Tibial artery (tissue), 4 donors: ENCODE measurements around the gene KIF15.

ENCODE experiments used
- DNase-seq, 2 donors: peaks; one replicate each; pipeline ENCODE4 v3.0.0-alpha.2; 2019
- H3K27ac ChIP-seq, 2 donors: fragments of 200-600 bp; sonication (generic) in 1 of 2; 1 replicate in 1 of 2; 2 replicates in 1 of 2; pipeline ENCODE4 v1.5.1; 2018 to 2019; ENCODE audit warnings: mild to moderate bottlenecking in 1 of 2
- H3K27me3 ChIP-seq, 2 donors: fragments of 200-600 bp; sonication (generic) in 1 of 2; one replicate each; pipeline versions ENCODE4 v1.5.1 to v1.6.0; 2016 to 2019
- H3K36me3 ChIP-seq, 3 donors: fragments of 200-600 bp; sonication (generic) in 2 of 3; one replicate each; pipeline ENCODE4 v1.5.1; 2016 to 2019; ENCODE audit warnings: mild to moderate bottlenecking in 2 of 3
- H3K4me1 ChIP-seq, 4 donors: fragments of 200-600 bp; sonication (generic) in 2 of 4; 1 replicate in 3 of 4; 2 replicates in 1 of 4; pipeline ENCODE4 v1.5.1; 2016 to 2019
- H3K4me3 ChIP-seq, 2 donors: fragments of 200-600 bp; sonication (generic) in 1 of 2; 1 replicate in 1 of 2; 2 replicates in 1 of 2; pipeline ENCODE4 v1.5.1; 2018 to 2019; ENCODE audit warnings: mild to moderate bottlenecking in 2 of 2
- H3K9me3 ChIP-seq, 3 donors: fragments of 200-600 bp; sonication (generic) in 1 of 3; one replicate each; pipeline ENCODE4 v1.5.1; 2016 to 2019
- CTCF ChIP-seq, 2 experiments: fragments of 200-600 bp in 1 of 2; fragments of 450-650 bp in 1 of 2; IDR thresholded peaks; one replicate each; pipeline ENCODE4 v1.5.1; 2017 to 2019; ENCODE audit warnings: antibody characterized with exemption in 2 of 2, mild to moderate bottlenecking in 1 of 2, moderate library complexity in 1 of 2
- intact Hi-C: fragments of 100-400 bp; cut with DNase I; formaldehyde crosslinking; loops from one replicate; pipeline ENCODE4 v1.15.0; 2023; ENCODE audit warnings: low total_unique reads

Gene KIF15

GRCh38 chr3:44827196-44827595 is 65.6 kb downstream of the KIF15 start:
- no peaks in the 10 kb centered on the region for H3K9me3 ChIP-seq
- no peaks in the 10 kb centered on the region for H3K27me3 ChIP-seq
- TF ChIP-seq CTCF (IDR thresholded peaks at IDR 0.05): no peak
- no peaks in the 10 kb centered on the region for H3K4me1 ChIP-seq
- H3K27ac ChIP-seq: no peak overlapping the region
- intact Hi-C loops: no loop called here
- no peak for DNase-seq
- no peaks in the 10 kb centered on the region for H3K36me3 ChIP-seq
- H3K4me3 ChIP-seq: no peak overlapping the region

- no peak for DNase-seq
- no peaks in the 10 kb centered on the region for H3K9me3 ChIP-seq
- no peaks in the 10 kb centered on the region for H3K36me3 ChIP-seq
- H3K27ac ChIP-seq: no peak overlapping the region
- intact Hi-C loops: no loop called here
- no peaks in the 10 kb centered on the region for H3K27me3 ChIP-seq
- H3K4me1 ChIP-seq: no peaks in the 10 kb centered on the region
- TF ChIP-seq CTCF (IDR thresholded peaks at IDR 0.05): no peak
- H3K4me3 ChIP-seq: no peak overlapping the region
Measured at GRCh38 chr3:44831232-44831631, 69.6 kb downstream of the KIF15 start.

- no peak for TF ChIP-seq CTCF (IDR thresholded peaks at IDR 0.05)
- H3K36me3 ChIP-seq: no peaks in the 10 kb centered on the region
- no peak overlapping the region for H3K4me3 ChIP-seq
- H3K4me1 ChIP-seq: no peaks in the 10 kb centered on the region
- DNase-seq: no peak
- H3K27me3 ChIP-seq: no peaks in the 10 kb centered on the region
- H3K9me3 ChIP-seq: peaks cover 0 to 6% (median 6%) of the 10 kb centered on the region in 3 donors
- no peak overlapping the region for H3K27ac ChIP-seq
- intact Hi-C loops: no loop called here
Measured at GRCh38 chr3:44832032-44832431, 70.4 kb downstream of the KIF15 start.

- H3K4me3 ChIP-seq: no peak overlapping the region
- no peaks in the 10 kb centered on the region for H3K4me1 ChIP-seq
- DNase-seq: no peak
- no peak for TF ChIP-seq CTCF (IDR thresholded peaks at IDR 0.05)
- H3K27ac ChIP-seq: no peak overlapping the region
- H3K36me3 ChIP-seq: no peaks in the 10 kb centered on the region
- intact Hi-C loops: no loop called here
- H3K9me3 ChIP-seq: peaks cover 0 to 6% (median 6%) of the 10 kb centered on the region in 3 donors
- no peaks in the 10 kb centered on the region for H3K27me3 ChIP-seq
Measured at GRCh38 chr3:44832965-44833364, 71.4 kb downstream of the KIF15 start.

GRCh38 chr3:44833394-44833793 is 71.8 kb downstream of the KIF15 start:
- Histone ChIP-seq H3K36me3 (no peaks in the 10 kb centered on the region), H3K4me3 (no peak overlapping the region), H3K9me3 (peaks cover 0 to 6% (median 6%) of the 10 kb centered on the region in 3 donors), H3K27me3 (no peaks in the 10 kb centered on the region), H3K27ac (no peak overlapping the region), H3K4me1 (no peaks in the 10 kb centered on the region)
- TF ChIP-seq CTCF (IDR thresholded peaks at IDR 0.05): no peak
- DNase-seq: no peak
- intact Hi-C loops: no loop called here

GRCh38 chr3:44835684-44836083 is 74.1 kb downstream of the KIF15 start:
- no peak for TF ChIP-seq CTCF (IDR thresholded peaks at IDR 0.05)
- H3K27me3 ChIP-seq: no peaks in the 10 kb centered on the region
- no peak overlapping the region for H3K27ac ChIP-seq
- no peak for DNase-seq
- H3K4me3 ChIP-seq: no peak overlapping the region
- no peaks in the 10 kb centered on the region for H3K36me3 ChIP-seq
- H3K4me1 ChIP-seq: no peaks in the 10 kb centered on the region
- intact Hi-C loops: no loop called here
- peaks cover 0 to 6% (median 6%) of the 10 kb centered on the region in 3 donors for H3K9me3 ChIP-seq
